GM23338 (cell line): ENCODE data around the gene RIMS1. TPM values are rescaled to one million over a fixed set of nuclear protein-coding genes. Genes with fewer than 3 reads are reported as not detected.

Source experiments
- CREB1 ChIP-seq: fragments of 250-450 bp; sonication (Bioruptor Pico); IDR thresholded peaks from 2 replicates; pipeline ENCODE4 v1.5.0; 2020; ENCODE audit warnings: low read depth, mild to moderate bottlenecking, moderate library complexity
- ETS1 ChIP-seq: IDR thresholded peaks from 2 replicates; pipeline ENCODE4 v1.6.1; 2016; ENCODE audit warnings: antibody characterized with exemption
- REST ChIP-seq: IDR thresholded peaks from one replicate; pipeline ENCODE4 v1.6.1; 2018; ENCODE audit warnings: antibody characterized with exemption; ENCODE audit not compliant: unreplicated experiment
- ZNF462 ChIP-seq: fragments of 250-450 bp; sonication (Bioruptor Pico); IDR thresholded peaks from 2 replicates; pipeline ENCODE4 v1.5.0; 2020; ENCODE audit warnings: mild to moderate bottlenecking, moderate library complexity
- polyA plus RNA-seq: library from polyadenylated mRNA; unstranded; fragments of >200 nt; fragmentation: Nextera tagmentation; extraction: Ambion mirVana; gene quantifications from 2 replicates; pipeline ENCODE4 v1.2.1, GENCODE V29; 2016
- total RNA-seq: library from RNA; depleted of rRNA; stranded (reverse); fragments of >200 nt; shearing (Covaris generic); gene quantifications from 2 replicates; pipeline ENCODE4 v1.2.3, GENCODE V29; 2014

The RIMS1 gene
- total and polyA plus RNA-seq, 2 experiments from 2014 or later, result 0.89 to 4.0 TPM

GRCh38 chr6:71906813-71907212, 20.5 kb downstream of the RIMS1 start (continued):
- TF ChIP-seq REST (no peak), ETS1 (no peak), CREB1 (no peak), ZNF462 (CRISPR knock-in tag) (no peak)
